KOPT-K1 (cell line): ENCODE measurements around the gene GNAZ.

Experiments
- H3K27ac ChIP-seq: fragments of 200-600 bp; sonication (generic); 2 replicates; pipeline ENCODE4 v1.5.1; 2016; ENCODE audit warnings: antibody characterized with exemption, mild to moderate bottlenecking, low read depth, low read length; ENCODE audit not compliant: poor library complexity, severe bottlenecking
- H3K36me3 ChIP-seq: fragments of 200-600 bp; sonication (generic); 2 replicates; pipeline ENCODE4 v1.5.1; 2017; ENCODE audit warnings: antibody characterized with exemption, mild to moderate bottlenecking, low read length, moderate library complexity; ENCODE audit not compliant: insufficient read depth
- H3K9me3 ChIP-seq: fragments of 200-600 bp; sonication (generic); 2 replicates; pipeline ENCODE4 v1.5.1; 2017; ENCODE audit warnings: antibody characterized with exemption, low read length, mild to moderate bottlenecking; ENCODE audit not compliant: insufficient read depth, poor library complexity, severe bottlenecking

Gene GNAZ

DNA sequence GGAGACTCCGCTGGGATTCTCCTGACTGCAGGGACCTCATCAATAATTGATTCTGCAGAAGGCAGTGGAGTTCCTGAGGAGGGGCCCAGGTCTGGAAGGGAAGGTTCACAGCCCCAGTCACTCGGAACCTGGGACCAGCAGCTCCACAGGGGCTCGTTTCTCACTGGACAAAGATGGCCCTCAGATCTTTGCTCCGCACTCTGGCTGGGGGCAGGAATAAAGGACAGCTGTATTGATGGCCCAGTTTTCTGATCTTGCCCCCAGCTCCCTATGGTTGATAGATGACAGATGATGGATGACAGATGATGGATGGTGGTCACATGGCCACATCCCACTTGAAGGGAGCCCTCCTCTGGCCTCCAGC lies 98.7 kb downstream of the GNAZ start:
- H3K9me3 ChIP-seq = no peaks in the 10 kb centered on the region

More for the DNA sequence above, 98.7 kb downstream of the GNAZ start:
- no peaks in the 10 kb centered on the region for H3K36me3 ChIP-seq
- no peak overlapping the region for H3K27ac ChIP-seq
